8988T (cell line): ENCODE results near the gene NPC1.
"Not testable (repeated sequence)": the region's sequence is repeated elsewhere in the genome, so short reads cannot be mapped to it uniquely, and the experiment has no call there.

Source experiments
- DNase-seq: peaks from one replicate; pipeline ENCODE4 v3.0.0; 2011

Gene NPC1

GRCh38 chr18:23573626-23574431 lies 12.5 kb downstream of the NPC1 start:
- no peak for DNase-seq

- no peak for DNase-seq
Observed at GRCh38 chr18:23573020-23573419, 13.3 kb downstream of the NPC1 start.

GRCh38 chr18:23572570-23572969 lies 13.7 kb downstream of the NPC1 start:
- no peak for DNase-seq

DNA sequence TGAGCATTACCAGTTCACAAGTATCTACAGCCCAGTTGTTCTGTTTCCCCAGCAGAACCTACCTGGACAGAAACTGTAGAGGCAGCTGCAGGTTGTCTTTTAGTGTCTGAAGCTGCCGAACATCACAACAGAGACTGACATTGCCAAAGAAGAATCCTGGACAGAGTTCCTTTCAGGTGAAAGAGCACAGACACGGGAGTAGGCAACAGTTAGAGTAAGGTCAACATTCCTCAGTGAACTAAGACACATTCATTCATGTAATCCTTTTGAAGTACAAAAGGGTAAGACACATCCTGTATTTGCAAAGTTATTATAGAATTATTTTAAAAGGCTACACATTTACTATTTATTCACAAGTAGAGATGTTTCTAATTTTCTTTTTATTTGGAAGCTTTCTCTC lies 14.3 kb downstream of the NPC1 start:
- no peak for DNase-seq

DNA sequence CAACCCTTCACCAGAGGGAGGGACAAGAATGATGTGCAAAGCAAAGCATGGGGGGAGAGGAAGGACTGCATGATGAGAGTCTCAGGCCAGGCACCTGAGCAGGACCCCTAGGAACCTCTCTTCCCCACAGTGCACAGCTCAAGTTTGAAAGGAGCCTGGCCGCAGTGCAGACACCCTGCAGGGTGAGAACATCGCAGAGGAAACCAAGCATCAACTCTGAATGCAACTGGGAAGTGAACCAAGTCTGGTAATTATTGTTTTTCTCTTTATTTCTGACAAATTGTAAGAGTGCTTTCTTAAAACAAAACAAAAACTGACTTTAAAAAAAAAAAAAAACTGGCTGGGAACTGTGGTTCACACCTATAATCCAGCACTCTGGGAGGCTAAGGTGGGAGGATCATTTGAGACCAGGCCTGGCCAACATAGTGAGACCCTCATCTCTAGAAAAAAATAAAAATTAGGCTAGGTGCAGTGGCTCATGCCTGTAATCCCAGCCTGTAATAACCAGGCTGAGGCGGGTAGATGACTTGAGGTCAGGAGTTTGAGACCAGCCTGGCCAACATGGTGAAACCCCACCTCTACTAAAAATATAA lies 15.3 kb downstream of the NPC1 start:
- no peak for DNase-seq

DNA sequence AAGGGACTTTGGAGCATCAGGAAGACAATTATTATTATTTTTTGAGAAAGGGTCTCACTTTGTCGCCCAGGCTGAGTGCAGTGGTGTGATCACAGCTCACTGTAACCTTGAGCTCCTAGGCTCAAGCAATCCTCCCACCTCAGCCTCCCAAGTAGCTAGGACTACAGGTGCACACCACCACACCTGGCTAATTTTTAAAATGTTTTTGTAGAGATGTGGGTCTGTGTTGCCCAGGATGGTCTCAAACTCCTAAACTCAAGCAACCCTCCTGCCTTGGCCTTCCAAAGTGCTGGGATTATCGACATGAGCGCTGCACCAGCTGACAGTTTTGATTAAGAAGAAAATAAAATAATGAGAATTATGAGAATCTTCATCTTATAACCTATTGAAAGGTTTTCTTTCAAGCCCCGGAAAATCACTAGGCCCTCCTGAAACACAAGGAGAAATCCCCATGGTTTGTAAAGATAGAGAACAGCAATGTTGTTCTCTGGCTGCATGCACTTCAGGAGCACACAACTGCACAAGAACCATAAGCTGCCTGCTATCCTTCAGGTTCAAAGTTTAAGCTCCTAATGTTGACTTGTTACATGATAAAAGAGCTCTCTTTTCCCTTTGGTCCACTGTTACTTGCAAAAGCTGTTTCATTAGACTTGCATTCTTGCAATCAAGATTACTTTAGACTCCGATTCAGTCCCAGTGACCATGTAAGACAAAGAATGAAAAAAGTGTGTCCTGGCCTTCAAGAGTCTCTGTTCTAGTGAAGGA lies 16.8 kb downstream of the NPC1 start:
- DNase-seq, result no peak

DNA sequence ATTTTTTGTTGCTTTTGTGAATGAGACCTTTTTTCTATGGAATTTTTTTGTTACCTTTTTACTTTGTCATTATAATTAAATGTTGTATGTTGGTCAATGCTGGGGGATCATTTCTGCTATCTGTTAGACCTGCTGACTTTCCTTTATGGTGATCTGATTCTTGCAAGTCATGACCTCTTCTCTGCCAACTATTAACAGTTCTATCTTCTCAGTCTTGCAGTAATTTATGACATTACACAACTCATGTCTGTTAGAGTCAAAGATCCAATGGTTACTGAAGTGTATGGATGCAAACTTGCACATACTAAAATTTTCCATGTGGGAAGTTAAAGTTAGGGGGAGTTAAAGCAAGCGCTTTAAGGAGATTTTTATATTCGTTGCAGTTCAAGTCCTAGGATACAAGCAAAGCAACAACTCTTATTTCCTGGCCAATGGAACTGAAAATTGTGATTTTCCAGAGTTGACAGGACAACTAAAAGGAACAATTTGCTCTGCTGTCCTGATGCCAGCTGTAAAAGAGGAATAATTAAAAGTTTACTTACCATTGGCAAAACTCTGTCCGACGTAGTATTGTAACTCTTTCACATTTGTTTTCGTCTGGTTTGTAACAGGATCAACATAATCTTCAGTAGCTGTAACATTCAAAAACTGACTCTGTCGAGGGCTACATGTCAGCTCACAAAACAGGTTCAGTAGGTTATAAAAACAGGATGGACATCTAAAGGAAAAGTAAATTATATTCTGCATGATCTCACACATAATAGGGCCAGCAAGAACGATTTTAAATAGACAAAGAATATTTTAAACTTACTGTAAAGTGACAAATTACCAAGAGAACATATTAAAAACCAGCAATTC lies 17.8 kb downstream of the NPC1 start:
- DNase-seq, result no peak

- DNase-seq, result no peak
Observed at GRCh38 chr18:23567671-23568070, 18.6 kb downstream of the NPC1 start.

GRCh38 chr18:23565916-23566547 lies 20.3 kb downstream of the NPC1 start:
- DNase-seq, result no peak

- no peak for DNase-seq
Observed at GRCh38 chr18:23563377-23564043, 22.8 kb downstream of the NPC1 start.

DNA sequence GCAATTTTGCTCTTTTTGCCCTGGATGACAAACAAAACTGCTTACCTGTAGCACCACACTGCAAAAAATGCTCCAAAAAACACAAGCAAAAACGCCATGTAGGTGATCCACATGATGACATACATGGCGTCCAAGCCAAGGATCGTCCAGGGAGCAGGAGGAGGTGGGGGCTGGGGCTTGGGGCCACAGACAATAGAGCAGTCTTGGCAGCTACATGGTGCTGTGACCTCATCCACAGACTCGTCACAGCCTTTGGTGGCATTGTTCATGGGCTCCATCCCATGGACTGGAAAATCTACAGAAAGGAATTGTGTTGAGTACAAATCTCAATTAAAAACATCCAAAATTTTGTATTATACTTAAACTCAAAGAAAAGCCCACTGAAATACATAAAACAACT lies 26.1 kb downstream of the NPC1 start:
- DNase-seq, result no peak

- not testable (repeated sequence) for DNase-seq
Observed at GRCh38 chr18:23557511-23557910, 28.8 kb downstream of the NPC1 start.

DNA sequence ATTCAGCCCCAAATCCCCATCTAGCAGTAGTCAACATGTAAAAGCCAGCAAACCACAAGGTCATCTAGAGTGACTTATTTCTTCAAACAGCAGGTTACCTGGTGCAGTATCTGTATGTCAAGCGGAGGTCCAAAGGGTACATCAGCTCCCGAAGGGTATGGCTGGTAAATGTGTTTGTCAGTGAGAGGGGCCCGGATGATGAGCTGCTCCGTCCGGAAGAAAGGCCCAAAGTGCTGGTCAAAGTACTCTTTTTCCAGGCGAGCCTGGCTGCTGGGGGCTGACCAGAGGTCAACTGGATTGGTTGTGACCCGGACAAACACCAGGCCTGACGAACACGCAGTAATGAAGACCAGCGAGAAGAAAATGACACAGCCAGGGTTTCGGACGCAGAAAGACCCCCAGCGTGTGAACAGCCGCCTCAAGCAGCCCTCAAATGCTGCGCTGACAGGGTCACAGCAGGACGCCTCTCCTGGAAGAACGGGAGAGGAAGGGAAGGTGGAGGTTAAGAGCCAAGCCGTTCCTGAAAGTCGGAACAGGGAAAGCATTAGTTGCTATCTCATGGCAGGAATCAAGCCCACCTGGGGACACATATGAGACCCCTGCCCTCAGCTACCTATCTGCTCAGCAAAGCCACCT lies 30.0 kb downstream of the NPC1 start:
- DNase-seq, result no peak

GRCh38 chr18:23553887-23554286 lies 32.4 kb downstream of the NPC1 start:
- DNase-seq, result no peak

- no peak for DNase-seq
Observed at GRCh38 chr18:23552505-23552904, 33.8 kb downstream of the NPC1 start.

GRCh38 chr18:23551978-23552377 lies 34.3 kb downstream of the NPC1 start:
- no peak for DNase-seq

DNA sequence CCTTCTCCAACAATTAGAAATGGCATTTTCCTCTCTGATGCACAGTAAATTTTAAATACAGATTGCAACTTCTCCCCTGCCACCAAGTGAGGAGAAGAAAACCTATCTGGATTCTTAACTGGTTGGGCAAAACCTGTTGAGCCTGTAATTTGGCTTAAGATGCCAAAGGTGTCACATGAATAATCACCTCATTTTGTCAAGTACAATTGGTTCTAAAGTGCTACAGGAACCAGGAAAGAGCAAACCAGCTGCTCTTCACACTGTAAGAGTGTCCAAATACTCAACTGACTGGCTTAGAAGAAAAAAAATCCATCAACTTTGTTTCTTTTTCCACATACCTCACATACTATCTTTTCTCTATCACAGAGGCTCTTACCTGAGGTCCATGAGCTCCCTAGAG lies 35.4 kb downstream of the NPC1 start:
- no peak for DNase-seq

GRCh38 chr18:23548719-23549118 lies 37.6 kb downstream of the NPC1 start:
- no peak for DNase-seq

GRCh38 chr18:23548275-23548674 lies 38.0 kb downstream of the NPC1 start:
- DNase-seq, result no peak

GRCh38 chr18:23547846-23548245 lies 38.5 kb downstream of the NPC1 start:
- DNase-seq, result no peak

DNA sequence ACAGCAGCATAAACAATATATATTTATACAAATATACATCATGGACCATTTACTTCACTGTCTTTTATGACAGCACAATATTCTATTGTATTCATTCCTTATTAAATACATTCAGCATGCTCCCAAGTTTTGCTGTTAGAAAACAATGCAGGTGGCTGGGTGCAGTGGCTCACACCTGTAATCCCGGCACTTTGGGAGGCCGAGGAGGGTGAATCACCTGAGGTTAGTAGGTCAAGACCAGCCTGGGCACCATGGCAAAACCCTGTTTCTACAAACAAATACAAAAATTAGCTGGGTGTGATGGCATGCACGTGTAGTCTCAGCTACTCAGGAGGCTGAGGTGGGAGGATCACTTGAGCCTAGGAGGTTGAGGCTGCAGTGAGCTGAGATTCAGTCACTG lies 39.0 kb downstream of the NPC1 start:
- DNase-seq, result no peak
